OCI-M1 (cell line): ENCODE results near the gene PTMA.
"Not testable (repeated sequence)": the region's sequence is repeated elsewhere in the genome, so short reads cannot be mapped to it uniquely, and the experiment has no call there.

ENCODE experiments used
- DNase-seq: peaks from one replicate; lab custom pipeline; 2025; lab: John Stamatoyannopoulos, UW

PTMA gene

GRCh38 chr2:231716666-231717280 is 8.4 kb downstream of the PTMA start:
- DNase-seq: no peak

- DNase-seq: peak; percentile 86
These were observed 9.2 kb downstream of the PTMA start for GRCh38 chr2:231717281-231718171.

- no peak for DNase-seq
These were observed 10.5 kb downstream of the PTMA start for GRCh38 chr2:231718799-231719198.

GRCh38 chr2:231720292-231720986 is 12.1 kb downstream of the PTMA start:
- no peak for DNase-seq

GRCh38 chr2:231720987-231721966 is 13.0 kb downstream of the PTMA start:
- no peak for DNase-seq

- no peak for DNase-seq
These were observed 14.5 kb downstream of the PTMA start for GRCh38 chr2:231722721-231723307.

GRCh38 chr2:231725476-231725875 is 17.2 kb downstream of the PTMA start:
- DNase-seq: no peak

GRCh38 chr2:231726276-231726675 is 18.0 kb downstream of the PTMA start:
- DNase-seq: no peak

GRCh38 chr2:231727621-231728020 is 19.3 kb downstream of the PTMA start:
- DNase-seq: no peak

GRCh38 chr2:231732604-231733003 is 24.3 kb downstream of the PTMA start:
- DNase-seq: no peak

GRCh38 chr2:231737761-231738160 is 29.4 kb downstream of the PTMA start:
- no peak for DNase-seq

- no peak for DNase-seq
These were observed 35.2 kb downstream of the PTMA start for GRCh38 chr2:231743376-231744116.

- no peak for DNase-seq
These were observed 37.1 kb downstream of the PTMA start for GRCh38 chr2:231745303-231746038.

GRCh38 chr2:231748153-231748896 is 40.0 kb downstream of the PTMA start:
- DNase-seq: not testable (repeated sequence)

GRCh38 chr2:231749016-231749415 is 40.7 kb downstream of the PTMA start:
- not testable (repeated sequence) for DNase-seq

GRCh38 chr2:231751042-231751815 is 42.9 kb downstream of the PTMA start:
- no peak for DNase-seq

- DNase-seq: no peak
These were observed 43.7 kb downstream of the PTMA start for GRCh38 chr2:231752061-231752460.

- no peak for DNase-seq
These were observed 53.4 kb downstream of the PTMA start for GRCh38 chr2:231761735-231762134.
